GM18517 (cell line): ENCODE measurements around the gene FAM187B.
"Not testable (repeated sequence)": the region's sequence is repeated elsewhere in the genome, so short reads cannot be mapped to it uniquely, and the experiment has no call there.

Source experiments
- ATAC-seq: cut with Tn5 transposase; IDR thresholded peaks from one replicate; pipeline ENCODE4 v1.9.1; 2021; ENCODE audit warnings: mild to moderate bottlenecking, moderate library complexity; ENCODE audit not compliant: unreplicated experiment

Gene FAM187B

GRCh38 chr19:35213663-35214632 lies 14.6 kb downstream of the FAM187B start:
- peak; percentile 77 for ATAC-seq

GRCh38 chr19:35212241-35212640 lies 16.3 kb downstream of the FAM187B start:
- ATAC-seq: no peak

DNA sequence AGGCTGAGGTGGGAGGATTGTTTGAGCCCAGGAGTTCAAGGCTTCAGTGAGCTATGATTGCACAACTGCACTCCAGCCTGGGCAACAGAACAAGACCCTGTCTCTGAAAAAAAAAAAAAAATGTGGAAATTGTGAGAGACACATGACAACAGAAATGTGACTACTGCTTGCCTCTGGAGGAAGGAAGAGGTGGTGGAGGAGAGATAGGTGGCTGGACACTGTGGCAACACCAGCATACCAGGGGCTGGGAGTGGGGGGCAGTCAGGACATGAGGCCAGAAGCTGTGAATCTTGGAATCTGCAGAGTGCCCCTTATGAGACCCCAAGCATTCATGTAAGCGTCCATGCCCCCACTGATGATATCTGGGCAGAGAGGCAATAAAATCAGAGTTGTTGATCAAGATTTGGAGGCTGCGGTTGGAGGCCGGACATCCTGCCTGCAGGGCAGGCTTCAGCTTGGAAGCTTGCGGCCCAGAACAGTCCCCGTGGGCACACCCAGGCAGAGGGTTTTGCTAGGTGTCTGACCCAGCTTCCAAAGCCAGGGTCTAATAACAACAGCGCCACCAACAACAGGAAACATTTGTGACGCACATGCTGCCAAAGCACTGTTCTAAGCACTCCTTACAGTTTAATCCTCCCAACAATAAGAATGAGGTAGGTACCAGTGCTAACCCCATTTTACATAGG lies 16.9 kb downstream of the FAM187B start:
- no peak for ATAC-seq

DNA sequence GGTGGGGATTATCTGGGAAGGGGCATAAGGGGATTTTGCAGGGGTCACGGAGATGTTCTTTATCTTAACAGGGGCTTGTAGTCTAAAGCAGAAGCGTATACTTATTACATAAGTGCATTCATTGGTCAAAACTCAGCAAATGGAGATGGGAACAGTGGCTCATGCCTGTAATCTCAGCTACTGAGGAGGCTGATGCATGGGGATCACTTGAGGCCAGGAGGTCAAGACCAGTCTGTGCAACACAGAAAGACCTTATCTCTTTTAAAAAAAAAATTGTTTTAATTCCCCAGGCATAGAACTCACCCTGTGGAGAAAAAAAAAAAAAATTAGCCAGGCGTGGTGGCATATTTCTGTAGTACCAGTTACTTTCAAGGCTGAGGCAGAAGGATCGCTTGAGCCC lies 18.9 kb downstream of the FAM187B start:
- no peak for ATAC-seq

GRCh38 chr19:35208121-35208520 lies 20.4 kb downstream of the FAM187B start:
- no peak for ATAC-seq

DNA sequence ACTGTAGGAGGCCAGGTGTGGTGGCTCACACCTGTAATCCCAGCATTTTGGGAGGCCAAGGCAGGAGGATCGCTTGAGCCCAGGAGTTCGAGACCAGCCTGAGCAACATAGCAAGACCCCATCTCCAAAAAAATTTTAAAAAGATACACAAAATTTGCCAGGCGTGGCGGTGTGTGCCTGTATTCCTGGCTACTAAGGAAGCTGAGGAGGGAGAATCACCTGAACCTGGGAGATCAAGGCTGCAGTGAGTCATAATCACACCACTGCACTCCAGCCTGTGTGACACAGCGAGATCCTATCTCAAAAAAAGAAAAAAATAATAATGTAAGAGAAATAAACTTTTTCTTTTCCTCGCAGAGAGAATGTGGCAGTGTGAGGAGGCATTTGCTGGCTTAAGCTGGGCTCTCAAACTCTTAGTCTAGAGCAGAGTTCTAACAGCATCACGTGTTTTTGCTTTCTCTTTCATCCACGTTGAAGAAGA lies 21.1 kb downstream of the FAM187B start:
- ATAC-seq: no peak

DNA sequence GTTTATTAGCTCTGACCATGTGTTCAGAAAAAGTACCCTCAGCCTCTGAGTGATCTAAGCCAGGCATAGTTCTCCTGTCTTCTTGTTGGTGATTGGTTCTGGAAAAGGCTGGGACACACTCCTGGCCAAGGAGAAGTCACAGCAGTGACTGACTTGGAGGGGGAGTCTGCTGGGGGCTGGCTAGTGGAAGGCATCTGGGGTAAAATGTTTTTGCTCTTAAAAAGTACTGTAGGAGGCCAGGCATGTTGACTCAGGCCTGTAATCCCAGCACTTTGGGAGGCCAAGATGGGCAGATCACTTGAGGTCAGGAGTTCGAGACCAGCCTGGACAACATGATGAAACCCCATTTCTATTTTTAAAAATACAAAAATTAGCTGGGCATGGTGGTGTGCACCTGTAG lies 21.7 kb downstream of the FAM187B start:
- no peak for ATAC-seq

GRCh38 chr19:35206379-35206778 lies 22.2 kb downstream of the FAM187B start:
- no peak for ATAC-seq

GRCh38 chr19:35205733-35206323 lies 22.7 kb downstream of the FAM187B start:
- peak; percentile 25 for ATAC-seq

GRCh38 chr19:35204799-35205732 lies 23.5 kb downstream of the FAM187B start:
- ATAC-seq: peak; percentile 56

- ATAC-seq: no peak
Observed at GRCh38 chr19:35202722-35203688, 25.5 kb downstream of the FAM187B start.

- no peak for ATAC-seq
Observed at GRCh38 chr19:35199481-35199880, 29.1 kb downstream of the FAM187B start.

DNA sequence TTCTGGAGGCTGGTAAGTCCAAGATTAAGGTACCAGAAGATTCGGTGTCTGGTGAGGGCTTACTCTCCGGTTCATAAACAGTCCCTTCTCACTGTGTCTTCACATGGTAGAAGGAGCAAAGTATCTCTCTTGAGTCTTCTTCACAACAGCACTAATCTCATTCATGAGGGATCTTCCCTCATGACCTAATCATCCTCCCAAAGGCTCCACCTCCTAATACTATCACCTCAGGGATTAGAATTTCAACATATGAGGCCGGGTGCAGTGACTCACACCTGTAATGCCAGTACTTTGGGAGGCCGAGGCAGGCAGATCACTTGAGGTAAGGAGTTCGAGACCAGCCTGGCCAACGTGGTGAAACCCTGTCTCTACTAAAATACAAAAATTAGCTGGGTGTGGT lies 31.7 kb downstream of the FAM187B start:
- not testable (repeated sequence) for ATAC-seq

- ATAC-seq: no peak
Observed at GRCh38 chr19:35195830-35196229, 32.7 kb downstream of the FAM187B start.

DNA sequence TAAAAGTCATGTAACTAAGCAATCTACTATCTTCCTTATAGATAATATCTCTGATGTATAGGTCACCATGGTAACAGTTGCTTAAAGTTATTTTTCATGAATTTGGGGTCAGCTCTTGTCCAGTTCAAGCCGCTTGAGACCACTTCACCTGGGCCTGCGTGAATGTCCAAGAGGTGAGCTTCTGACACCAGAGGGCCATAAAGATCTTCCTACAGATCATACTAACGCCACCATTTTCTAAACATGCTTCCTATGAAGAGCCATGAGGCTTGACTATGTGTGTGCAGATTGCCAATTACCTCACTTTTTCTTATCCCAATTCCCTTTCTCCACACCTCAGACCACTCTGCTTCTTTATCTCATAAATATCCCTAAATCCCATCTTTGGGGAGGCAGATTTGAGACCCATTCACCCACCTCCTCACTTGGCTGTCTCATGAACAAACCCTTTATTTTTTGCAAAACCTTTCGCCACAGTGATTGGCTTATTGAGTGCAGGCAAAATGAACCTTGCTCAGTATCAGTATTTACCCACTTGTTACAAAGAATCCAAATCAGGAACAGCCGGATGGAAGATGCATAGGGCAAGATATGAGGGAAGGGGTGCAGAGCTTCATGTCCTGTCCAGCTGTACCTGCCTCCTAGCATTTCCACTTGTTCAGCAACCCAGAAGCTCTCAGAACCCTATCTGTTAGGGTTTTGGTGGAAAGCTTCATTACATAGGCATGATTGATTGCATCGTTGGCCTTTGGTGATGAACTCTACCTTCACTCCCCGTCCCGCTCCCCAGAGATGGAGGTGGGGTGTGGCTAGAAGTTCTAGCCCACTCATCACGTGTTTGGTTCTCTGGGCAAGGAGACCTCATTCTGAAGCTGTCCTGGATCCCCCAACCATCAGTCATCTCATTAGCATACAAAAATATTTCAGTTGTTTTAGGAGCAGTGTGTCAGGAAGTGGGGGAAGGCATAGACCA lies 34.2 kb downstream of the FAM187B start:
- no peak for ATAC-seq

DNA sequence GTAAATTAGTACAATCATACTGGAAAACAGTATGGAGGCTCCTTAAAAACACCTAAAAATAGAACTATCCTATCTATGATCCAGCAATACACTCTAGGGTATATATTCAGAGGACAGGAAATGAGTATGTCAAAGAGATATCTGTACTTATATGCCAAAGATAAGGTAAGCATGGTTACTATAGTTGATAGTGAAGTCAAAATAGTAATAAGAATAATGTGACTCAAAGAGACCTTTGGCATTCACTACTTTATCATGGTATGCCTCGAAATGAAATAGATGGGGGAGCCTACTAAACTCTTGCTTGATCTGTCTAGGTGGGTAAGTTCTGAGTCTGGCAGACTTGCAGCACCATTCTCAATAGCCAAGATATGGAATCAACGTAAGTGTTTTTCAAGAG lies 43.7 kb downstream of the FAM187B start:
- no peak for ATAC-seq

DNA sequence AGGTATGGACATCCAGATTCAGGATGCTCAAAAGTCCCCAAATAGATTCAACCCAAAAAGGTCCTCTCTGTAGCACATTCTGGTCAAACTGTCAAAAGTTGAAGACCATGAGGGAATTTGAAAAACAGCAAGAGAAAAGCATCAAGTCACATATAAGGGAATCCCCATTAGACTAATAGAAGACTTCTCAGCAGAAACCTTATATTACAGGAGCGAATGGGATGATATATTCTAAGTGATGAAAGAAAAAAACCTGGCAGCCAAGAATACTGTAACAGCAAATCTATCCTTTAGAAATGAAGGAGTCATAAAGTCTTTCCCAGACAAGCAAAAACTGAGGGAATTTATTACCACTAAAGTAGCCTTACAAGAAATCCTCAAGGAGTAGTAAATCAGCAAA lies 44.3 kb downstream of the FAM187B start:
- no peak for ATAC-seq

DNA sequence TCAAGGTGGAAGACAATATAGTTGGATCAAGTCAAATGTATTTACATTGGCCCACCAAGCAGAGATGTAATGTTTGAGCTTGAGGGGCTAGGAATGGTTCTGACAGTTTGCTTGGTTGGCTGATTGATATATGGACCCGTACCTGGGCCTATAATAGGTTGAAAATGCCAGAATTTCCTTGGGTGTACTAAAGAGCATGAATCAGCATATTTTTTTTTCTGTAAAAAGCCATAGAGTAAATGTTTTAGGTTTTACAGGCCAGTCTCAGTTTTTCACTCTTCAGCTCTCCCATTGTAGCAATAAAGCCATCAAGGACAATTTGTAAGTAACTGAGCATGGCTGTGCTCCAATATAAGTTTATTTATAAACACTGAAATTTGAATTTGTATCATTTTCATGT lies 47.2 kb downstream of the FAM187B start:
- ATAC-seq: no peak
